HL-60 (cell line): ENCODE measurements around the gene MAEA.
"Not testable (repeated sequence)": the region's sequence is repeated elsewhere in the genome, so short reads cannot be mapped to it uniquely, and the experiment has no call there.

ENCODE experiments used
- DNase-seq, 2 experiments: peaks; one replicate each; pipeline ENCODE4 v3.0.0-alpha.2; 2010 to 2020; ENCODE audit warnings: low read depth in 1 of 2, low spot score in 1 of 2
- H3K27ac ChIP-seq: fragments of 250-450 bp; sonication (Bioruptor Pico); replicated peaks from 2 replicates; pipeline ENCODE4 v1.5.1; 2020; ENCODE audit warnings: mild to moderate bottlenecking, moderate library complexity
- H3K27me3 ChIP-seq: fragments of 250-450 bp; sonication (Bioruptor Pico); 2 replicates; pipeline ENCODE4 v1.5.1; 2021; ENCODE audit warnings: mild to moderate bottlenecking, moderate library complexity; ENCODE audit not compliant: insufficient read depth, poor library complexity, severe bottlenecking
- H3K4me3 ChIP-seq: replicated peaks from 2 replicates; pipeline ENCODE4 v1.5.1; 2011; ENCODE audit warnings: mild to moderate bottlenecking, control low read depth, low read length; ENCODE audit not compliant: insufficient read depth
- GABPA ChIP-seq: IDR thresholded peaks from 2 replicates; pipeline ENCODE4 v1.6.1; 2012; ENCODE audit warnings: low read depth
- POLR2AphosphoS5 ChIP-seq: IDR thresholded peaks from 2 replicates; pipeline ENCODE4 v1.6.1; 2012; ENCODE audit warnings: low read depth
- SPI1 ChIP-seq: IDR thresholded peaks from 2 replicates; pipeline ENCODE4 v1.6.1; 2012; ENCODE audit warnings: low read depth, mild to moderate bottlenecking, borderline replicate concordance
- TF ChIP-seq, protein P1 (sequence below): IDR thresholded peaks from one replicate; pipeline ENCODE4 v1.5.1; 2011; ENCODE audit warnings: low read length, control low read depth, inconsistent platforms; ENCODE audit not compliant: insufficient read depth
- TF ChIP-seq, protein P2 (sequence below): IDR thresholded peaks from 2 replicates; pipeline ENCODE4 v1.6.1; 2012; ENCODE audit warnings: low read depth; ENCODE audit not compliant: insufficient replicate concordance

MAEA gene

GRCh38 chr4:1334579-1334895 lies 44.8 kb downstream of the MAEA start:
- no peak overlapping the region for H3K4me3 ChIP-seq
- no peak for DNase-seq
- TF ChIP-seq GABPA (no peak), POLR2AphosphoS5 (no peak), SPI1 (no peak)
- TF ChIP-seq, protein P1, sequence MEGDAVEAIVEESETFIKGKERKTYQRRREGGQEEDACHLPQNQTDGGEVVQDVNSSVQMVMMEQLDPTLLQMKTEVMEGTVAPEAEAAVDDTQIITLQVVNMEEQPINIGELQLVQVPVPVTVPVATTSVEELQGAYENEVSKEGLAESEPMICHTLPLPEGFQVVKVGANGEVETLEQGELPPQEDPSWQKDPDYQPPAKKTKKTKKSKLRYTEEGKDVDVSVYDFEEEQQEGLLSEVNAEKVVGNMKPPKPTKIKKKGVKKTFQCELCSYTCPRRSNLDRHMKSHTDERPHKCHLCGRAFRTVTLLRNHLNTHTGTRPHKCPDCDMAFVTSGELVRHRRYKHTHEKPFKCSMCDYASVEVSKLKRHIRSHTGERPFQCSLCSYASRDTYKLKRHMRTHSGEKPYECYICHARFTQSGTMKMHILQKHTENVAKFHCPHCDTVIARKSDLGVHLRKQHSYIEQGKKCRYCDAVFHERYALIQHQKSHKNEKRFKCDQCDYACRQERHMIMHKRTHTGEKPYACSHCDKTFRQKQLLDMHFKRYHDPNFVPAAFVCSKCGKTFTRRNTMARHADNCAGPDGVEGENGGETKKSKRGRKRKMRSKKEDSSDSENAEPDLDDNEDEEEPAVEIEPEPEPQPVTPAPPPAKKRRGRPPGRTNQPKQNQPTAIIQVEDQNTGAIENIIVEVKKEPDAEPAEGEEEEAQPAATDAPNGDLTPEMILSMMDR = no peak
- TF ChIP-seq, protein P2, sequence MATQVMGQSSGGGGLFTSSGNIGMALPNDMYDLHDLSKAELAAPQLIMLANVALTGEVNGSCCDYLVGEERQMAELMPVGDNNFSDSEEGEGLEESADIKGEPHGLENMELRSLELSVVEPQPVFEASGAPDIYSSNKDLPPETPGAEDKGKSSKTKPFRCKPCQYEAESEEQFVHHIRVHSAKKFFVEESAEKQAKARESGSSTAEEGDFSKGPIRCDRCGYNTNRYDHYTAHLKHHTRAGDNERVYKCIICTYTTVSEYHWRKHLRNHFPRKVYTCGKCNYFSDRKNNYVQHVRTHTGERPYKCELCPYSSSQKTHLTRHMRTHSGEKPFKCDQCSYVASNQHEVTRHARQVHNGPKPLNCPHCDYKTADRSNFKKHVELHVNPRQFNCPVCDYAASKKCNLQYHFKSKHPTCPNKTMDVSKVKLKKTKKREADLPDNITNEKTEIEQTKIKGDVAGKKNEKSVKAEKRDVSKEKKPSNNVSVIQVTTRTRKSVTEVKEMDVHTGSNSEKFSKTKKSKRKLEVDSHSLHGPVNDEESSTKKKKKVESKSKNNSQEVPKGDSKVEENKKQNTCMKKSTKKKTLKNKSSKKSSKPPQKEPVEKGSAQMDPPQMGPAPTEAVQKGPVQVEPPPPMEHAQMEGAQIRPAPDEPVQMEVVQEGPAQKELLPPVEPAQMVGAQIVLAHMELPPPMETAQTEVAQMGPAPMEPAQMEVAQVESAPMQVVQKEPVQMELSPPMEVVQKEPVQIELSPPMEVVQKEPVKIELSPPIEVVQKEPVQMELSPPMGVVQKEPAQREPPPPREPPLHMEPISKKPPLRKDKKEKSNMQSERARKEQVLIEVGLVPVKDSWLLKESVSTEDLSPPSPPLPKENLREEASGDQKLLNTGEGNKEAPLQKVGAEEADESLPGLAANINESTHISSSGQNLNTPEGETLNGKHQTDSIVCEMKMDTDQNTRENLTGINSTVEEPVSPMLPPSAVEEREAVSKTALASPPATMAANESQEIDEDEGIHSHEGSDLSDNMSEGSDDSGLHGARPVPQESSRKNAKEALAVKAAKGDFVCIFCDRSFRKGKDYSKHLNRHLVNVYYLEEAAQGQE = no peak
- H3K27me3 ChIP-seq = no peaks in the 10 kb centered on the region
- peak overlapping the region; percentile 61 for H3K27ac ChIP-seq

- peak; percentile 19; the same call in 1 of the 2 replicates for TF ChIP-seq POLR2AphosphoS5
- DNase-seq = peak; percentile 7 to 54
These were observed 45.6 kb downstream of the MAEA start for GRCh38 chr4:1335193-1335883.

DNA sequence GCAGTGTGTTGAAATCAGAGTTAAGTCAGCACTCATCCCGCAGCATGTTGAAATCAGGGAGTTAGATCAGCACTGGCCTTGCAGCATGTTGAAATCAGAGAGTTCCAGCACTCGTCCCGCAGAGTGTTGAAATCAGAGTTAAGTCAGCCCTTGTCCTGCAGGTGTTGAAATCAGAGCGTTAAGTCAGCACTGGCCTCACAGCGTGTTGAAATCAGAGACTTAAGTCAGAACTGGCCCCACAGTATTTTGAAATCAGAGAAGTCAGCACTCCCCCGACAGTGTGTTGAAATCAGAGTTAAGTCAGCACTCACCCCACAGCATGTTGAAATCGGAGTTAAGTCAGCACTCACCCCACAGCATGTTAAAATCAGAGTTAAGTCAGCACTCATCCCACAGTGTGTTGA lies 46.4 kb downstream of the MAEA start:
- peak; percentile 82 for TF ChIP-seq POLR2AphosphoS5
- TF ChIP-seq, protein P1 = no peak
- TF ChIP-seq GABPA = peak; percentile 49
- TF ChIP-seq SPI1 = no peak
- TF ChIP-seq, protein P2 = no peak
- no peaks in the 10 kb centered on the region for H3K27me3 ChIP-seq
- DNase-seq = peak; percentile 66 to 94
- H3K4me3 ChIP-seq = no peak overlapping the region
- peak overlapping the region; percentile 29 for H3K27ac ChIP-seq

More at GRCh38 chr4:1335193-1335883, 45.6 kb downstream of the MAEA start:
- H3K27ac ChIP-seq = peak overlapping the region; percentile 61
- H3K4me3 ChIP-seq, H3K27me3 ChIP-seq: not testable (repeated sequence)

- DNase-seq = no peak
- Histone ChIP-seq H3K4me3 (no peak overlapping the region), H3K27ac (no peak overlapping the region), H3K27me3 (no peaks in the 10 kb centered on the region)
- TF ChIP-seq, protein P1 = no peak
- TF ChIP-seq, protein P2 = no peak
- no peak for TF ChIP-seq SPI1
- TF ChIP-seq POLR2AphosphoS5 = no peak
- no peak for TF ChIP-seq GABPA
These were observed 47.7 kb downstream of the MAEA start for GRCh38 chr4:1337376-1337831.
